GM10847 (cell line): ENCODE data around the gene ACTR6.

Source experiments
- POLR2A ChIP-seq: IDR thresholded peaks from 2 replicates; pipeline ENCODE4 v1.6.1; 2011; ENCODE audit not compliant: insufficient read length; ENCODE audit errors: extremely low read depth

ACTR6 gene

GRCh38 chr12:100200463-100201181, at the start of gene ACTR6:
TSS of gene ACTR6 (plus strand) at chr12:100200815. CDS start at chr12:100200852, 37 bp downstream.
- TF ChIP-seq POLR2A = peak; percentile 47

- TF ChIP-seq POLR2A = no peak
Observed at GRCh38 chr12:100151769-100152168, 48.8 kb upstream of the ACTR6 start.

- TF ChIP-seq POLR2A = no peak
Observed at GRCh38 chr12:100153131-100153530, 47.5 kb upstream of the ACTR6 start.

GRCh38 chr12:100154474-100155247, 46.0 kb upstream of the ACTR6 start:
- no peak for TF ChIP-seq POLR2A

GRCh38 chr12:100156731-100157426, 43.7 kb upstream of the ACTR6 start:
- no peak for TF ChIP-seq POLR2A

GRCh38 chr12:100157427-100157821, 43.2 kb upstream of the ACTR6 start:
- TF ChIP-seq POLR2A = no peak

- TF ChIP-seq POLR2A = no peak
Observed at GRCh38 chr12:100158535-100158934, 42.1 kb upstream of the ACTR6 start.

GRCh38 chr12:100159391-100160104, 41.1 kb upstream of the ACTR6 start:
- TF ChIP-seq POLR2A = no peak

- no peak for TF ChIP-seq POLR2A
Observed at GRCh38 chr12:100163416-100164152, 37.0 kb upstream of the ACTR6 start.

GRCh38 chr12:100164153-100164704, 36.4 kb upstream of the ACTR6 start:
- TF ChIP-seq POLR2A = no peak

- TF ChIP-seq POLR2A = no peak
Observed at GRCh38 chr12:100165356-100165755, 35.3 kb upstream of the ACTR6 start.

GRCh38 chr12:100166232-100166631, 34.4 kb upstream of the ACTR6 start:
- TF ChIP-seq POLR2A = no peak

GRCh38 chr12:100168562-100168961, 32.1 kb upstream of the ACTR6 start:
- TF ChIP-seq POLR2A = no peak

GRCh38 chr12:100169345-100169744, 31.3 kb upstream of the ACTR6 start:
- no peak for TF ChIP-seq POLR2A
